Measurements from ENCODE around the gene POLE3.
A peak's percentile ranks its signal among the peaks of the same experiment; 100 is the strongest.

- TF ChIP-seq CTCF (IDR thresholded peaks at IDR 0.05) = peak; percentile 93 to 99 (median 96)
- TF ChIP-seq EP300 (IDR thresholded peaks at IDR 0.05) = peak; percentile 84 to 88
Measured at GRCh38 chr9:113401027-113401792, 9.3 kb downstream of the POLE3 start, which contains the start of gene ALAD.

Data from tibial nerve (tissue), 4 donors.